H4 (cell line): ENCODE data around the gene PHACTR4. TPM values are rescaled to one million over a fixed set of nuclear protein-coding genes. Genes with fewer than 3 reads are reported as not detected.
"Not testable (repeated sequence)": the region's sequence is repeated elsewhere in the genome, so short reads cannot be mapped to it uniquely, and the experiment has no call there.

ENCODE experiments used
- DNase-seq: peaks from one replicate; pipeline ENCODE4 v3.0.0-alpha.2; 2015; ENCODE audit warnings: low spot score
- total RNA-seq: library from RNA; depleted of rRNA; stranded (reverse); fragments of >200 nt; shearing (Covaris generic); gene quantifications from 2 replicates; pipeline ENCODE4 v1.2.3, GENCODE V29; 2014

PHACTR4 gene
- total RNA-seq, 1 experiment from 2014 or later: 15.5 TPM

GRCh38 chr1:28370239-28371009 is 884 bp downstream of the PHACTR4 start:
- peak; percentile 25 for DNase-seq

- no peak for DNase-seq
These were observed 1.5 kb downstream of the PHACTR4 start for GRCh38 chr1:28371010-28371377.

GRCh38 chr1:28373450-28373849 is 3.9 kb downstream of the PHACTR4 start:
- DNase-seq: peak; percentile 29

- no peak for DNase-seq
These were observed 4.8 kb downstream of the PHACTR4 start for GRCh38 chr1:28374297-28374696.

GRCh38 chr1:28375598-28375997 is 6.1 kb downstream of the PHACTR4 start:
- DNase-seq: not testable (repeated sequence)

- DNase-seq: not testable (repeated sequence)
These were observed 6.7 kb downstream of the PHACTR4 start for GRCh38 chr1:28376195-28376594.

GRCh38 chr1:28378906-28379305 is 9.4 kb downstream of the PHACTR4 start:
- no peak for DNase-seq

GRCh38 chr1:28380394-28380793 is 10.9 kb downstream of the PHACTR4 start:
- no peak for DNase-seq

- not testable (repeated sequence) for DNase-seq
These were observed 14.2 kb downstream of the PHACTR4 start for GRCh38 chr1:28383785-28384184.

- peak; percentile 76 for DNase-seq
These were observed 22.6 kb downstream of the PHACTR4 start for GRCh38 chr1:28392027-28392652.

GRCh38 chr1:28394136-28394535 is 24.6 kb downstream of the PHACTR4 start:
- no peak for DNase-seq

GRCh38 chr1:28395181-28395580 is 25.6 kb downstream of the PHACTR4 start:
- DNase-seq: peak; percentile 37

- DNase-seq: no peak
These were observed 32.2 kb downstream of the PHACTR4 start for GRCh38 chr1:28401760-28402159.

- DNase-seq: no peak
These were observed 39.5 kb downstream of the PHACTR4 start for GRCh38 chr1:28409090-28409489.

GRCh38 chr1:28411656-28412055 is 42.1 kb downstream of the PHACTR4 start:
- DNase-seq: no peak

- peak; percentile 18 for DNase-seq
These were observed 43.2 kb downstream of the PHACTR4 start for GRCh38 chr1:28412731-28413130.

- DNase-seq: no peak
These were observed 47.1 kb downstream of the PHACTR4 start for GRCh38 chr1:28416509-28417194.

GRCh38 chr1:28417441-28417922 is 47.9 kb downstream of the PHACTR4 start:
- peak; percentile 68 for DNase-seq

- DNase-seq: no peak
These were observed 48.5 kb downstream of the PHACTR4 start for GRCh38 chr1:28417926-28418637.

- DNase-seq: no peak
These were observed 52.2 kb downstream of the PHACTR4 start for GRCh38 chr1:28421744-28422143.

- no peak for DNase-seq
These were observed 57.3 kb downstream of the PHACTR4 start for GRCh38 chr1:28426831-28427230.

GRCh38 chr1:28428012-28428411 is 58.5 kb downstream of the PHACTR4 start:
- no peak for DNase-seq
